Middle frontal gyrus (tissue), 1 donor: ENCODE results near the gene TP53I11.

Experiments used
- DNase-seq: peaks from one replicate; pipeline ENCODE4 v3.0.0-alpha.2; 2015; ENCODE audit warnings: low spot score; ENCODE audit errors: extremely low spot score

Gene TP53I11

GRCh38 chr11:44887636-44888035 lies 63.0 kb downstream of the TP53I11 start:
- no peak for DNase-seq

GRCh38 chr11:44886790-44887140 lies 63.9 kb downstream of the TP53I11 start:
- DNase-seq: no peak

- DNase-seq: no peak
Observed at GRCh38 chr11:44885919-44886789, 64.5 kb downstream of the TP53I11 start.

- no peak for DNase-seq
Observed at GRCh38 chr11:44885065-44885810, 65.4 kb downstream of the TP53I11 start.

GRCh38 chr11:44884056-44884455 lies 66.6 kb downstream of the TP53I11 start:
- DNase-seq: no peak

- no peak for DNase-seq
Observed at GRCh38 chr11:44883277-44883676, 67.4 kb downstream of the TP53I11 start.
